GM11168 (cell line): Measurements from ENCODE around the gene ARHGAP40.

Experiments
- in situ Hi-C: fragments of 300-500 bp; cut with MboI; formaldehyde crosslinking; loops from one replicate; pipeline ENCODE4 v1.12.0; 2022; ENCODE audit warnings: low sequenced_read_pairs; ENCODE audit not compliant: unreplicated experiment

Gene ARHGAP40

DNA sequence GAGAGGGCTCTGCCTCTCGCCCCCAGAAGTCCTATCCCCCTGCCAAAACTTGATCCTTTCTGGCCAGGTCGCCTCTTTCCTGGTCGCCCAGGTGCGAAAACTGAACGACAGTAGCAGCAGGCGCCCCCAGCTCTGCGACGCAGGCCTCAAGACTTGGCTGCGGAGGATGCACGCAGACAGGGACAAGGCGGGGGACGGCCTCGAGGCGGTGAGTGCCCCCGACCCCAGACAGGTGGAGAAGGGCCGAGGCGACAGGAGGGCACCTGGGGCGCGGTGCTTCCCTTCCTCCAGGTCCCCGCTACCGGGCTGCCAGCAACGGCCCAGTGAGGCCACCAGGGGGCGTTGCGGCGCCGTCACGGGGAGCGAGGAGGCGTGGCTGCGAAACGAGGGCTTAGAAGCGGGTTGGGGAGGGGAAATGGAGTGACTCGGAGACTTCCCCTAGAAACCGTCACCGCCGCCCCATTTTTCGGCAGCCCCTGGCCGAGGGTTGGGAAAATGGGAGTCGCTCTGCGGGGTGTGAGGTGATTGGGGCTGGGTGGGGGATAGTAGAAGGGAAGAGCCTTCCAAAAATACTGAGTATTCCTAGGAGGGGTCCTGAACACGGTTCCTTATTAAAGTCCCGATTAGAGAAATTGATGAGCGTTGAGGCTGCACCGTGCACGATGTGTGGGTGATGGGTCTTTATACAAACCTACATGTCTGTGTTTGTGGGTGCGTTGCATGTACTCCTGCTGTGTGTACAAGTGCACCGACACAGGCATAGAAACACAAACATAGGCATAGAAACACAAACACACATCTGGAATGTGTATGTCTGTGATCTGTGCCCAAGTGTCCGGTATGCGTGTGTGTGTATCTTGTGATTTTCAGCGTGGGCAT is 44.6 kb downstream of the ARHGAP40 start:
- in situ Hi-C loops, result loop anchor here (10.0 kb wide), 1 partner anchor 109 kb away; no protein-coding TSS in a partner anchor

DNA sequence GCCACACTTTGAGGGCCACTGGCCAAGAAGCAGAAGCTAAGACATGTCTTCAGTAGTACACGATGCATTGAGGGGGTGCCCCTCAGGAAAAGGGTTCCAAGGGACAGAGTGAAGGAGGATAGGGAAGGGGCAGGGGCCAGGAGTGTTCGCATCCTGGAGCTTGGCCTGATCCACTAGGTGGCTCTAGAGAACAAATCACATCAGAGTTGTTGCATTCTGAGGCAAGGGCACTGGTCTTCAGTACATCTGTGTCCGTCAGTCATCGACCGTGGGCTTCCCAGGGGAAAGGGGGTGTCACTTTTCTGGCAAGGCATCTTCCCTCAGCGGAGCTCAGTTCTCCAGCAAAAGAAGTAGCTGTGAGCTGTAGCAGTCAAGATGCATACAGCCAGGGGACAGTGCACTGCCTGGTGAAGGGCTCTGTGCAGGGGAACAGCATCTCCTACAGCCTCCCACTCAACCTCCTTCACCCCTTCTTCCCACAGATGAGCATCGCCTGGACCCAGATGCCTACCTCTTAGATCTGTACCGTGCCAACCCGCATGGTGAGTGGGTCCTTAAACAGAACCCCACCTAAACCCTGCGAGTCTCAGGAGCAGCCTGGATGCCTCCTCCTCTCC is 47.8 kb downstream of the ARHGAP40 start:
- in situ Hi-C loops, result loop anchor here (10.0 kb wide), 1 partner anchor 105 kb away; no protein-coding TSS in a partner anchor

DNA sequence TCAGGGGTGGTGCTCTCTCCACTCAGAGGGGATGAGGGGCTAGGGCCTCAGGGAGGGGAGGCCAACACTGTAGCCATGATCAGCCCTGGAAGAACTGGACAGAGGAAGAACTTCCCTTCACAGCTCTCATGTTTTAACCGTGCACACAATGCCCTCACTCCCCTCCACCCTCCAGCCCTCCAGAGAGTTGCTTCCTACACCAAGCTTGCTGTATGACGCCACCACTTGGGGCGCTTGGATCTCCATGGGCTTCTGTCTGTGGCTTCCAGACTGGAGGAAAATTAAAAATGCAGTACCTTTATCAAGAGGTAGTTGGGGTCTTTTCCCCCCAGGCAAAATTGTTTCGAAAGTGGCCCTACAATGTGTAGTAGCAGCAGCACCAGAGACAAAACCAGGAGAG is 48.4 kb downstream of the ARHGAP40 start:
- in situ Hi-C loops, result loop anchor here (25.0 kb wide), 1 partner anchor 262 kb away; no protein-coding TSS in a partner anchor

DNA sequence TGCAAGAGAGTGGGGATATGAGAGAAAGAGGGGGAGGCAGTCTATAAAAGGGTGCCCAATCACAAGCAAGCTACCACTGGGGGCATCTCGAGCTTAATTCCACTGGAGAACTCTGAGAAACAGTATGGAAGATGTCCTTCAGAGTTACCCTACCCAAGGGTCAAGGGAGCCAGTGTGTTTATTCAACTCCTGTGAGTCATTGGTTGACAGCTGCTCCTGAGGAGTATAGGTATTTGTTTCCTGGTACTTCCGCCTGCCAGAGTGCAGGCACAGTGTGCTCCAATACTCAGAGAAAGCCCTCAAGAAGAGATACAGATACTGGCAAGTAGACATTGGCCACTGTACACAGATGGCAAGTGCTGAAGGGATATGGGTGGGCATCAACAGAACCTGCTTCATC is 49.5 kb downstream of the ARHGAP40 start:
- in situ Hi-C loops, result loop anchor here (25.0 kb wide), 1 partner anchor 261 kb away; no protein-coding TSS in a partner anchor

DNA sequence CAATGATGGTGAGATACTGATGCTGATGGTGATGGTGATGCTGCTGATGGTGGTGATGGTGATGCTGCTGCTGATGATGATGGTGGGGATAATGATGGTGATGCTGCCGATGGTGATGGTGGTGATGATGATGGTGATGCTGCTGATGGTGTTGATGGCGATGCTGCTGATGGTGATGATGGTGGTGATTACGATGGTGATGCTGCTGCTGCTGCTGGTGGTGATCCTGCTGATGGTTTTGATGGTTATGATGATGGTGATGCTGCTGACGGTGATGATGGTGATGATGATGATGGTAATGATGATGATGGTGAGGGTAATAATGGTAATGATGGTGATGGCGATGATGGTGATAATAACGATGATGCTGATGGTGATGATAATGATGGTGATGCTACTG is 50.0 kb downstream of the ARHGAP40 start:
- in situ Hi-C loops, result loop anchor here (25.0 kb wide), 1 partner anchor 261 kb away; no protein-coding TSS in a partner anchor

DNA sequence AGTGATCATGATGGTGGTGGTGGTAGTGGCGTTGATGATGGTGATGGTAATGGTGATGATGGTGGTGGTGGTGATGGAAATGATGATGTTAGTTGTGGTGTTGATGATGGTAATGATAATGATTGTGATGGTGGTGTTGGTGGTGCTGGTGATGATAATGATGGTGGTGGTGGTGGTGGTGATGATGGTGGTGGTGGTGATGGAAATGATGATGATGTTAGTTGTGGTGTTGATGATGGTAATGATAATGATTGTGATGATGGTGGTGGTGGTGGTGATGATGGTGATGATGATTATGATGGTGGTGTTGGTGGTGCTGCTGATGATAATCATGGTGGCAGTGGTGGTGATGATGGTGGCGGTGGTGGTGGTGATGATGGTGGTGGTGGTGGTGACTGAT is 51.4 kb downstream of the ARHGAP40 start:
- in situ Hi-C loops, result loop anchor here (25.0 kb wide), 1 partner anchor 259 kb away; no protein-coding TSS in a partner anchor

DNA sequence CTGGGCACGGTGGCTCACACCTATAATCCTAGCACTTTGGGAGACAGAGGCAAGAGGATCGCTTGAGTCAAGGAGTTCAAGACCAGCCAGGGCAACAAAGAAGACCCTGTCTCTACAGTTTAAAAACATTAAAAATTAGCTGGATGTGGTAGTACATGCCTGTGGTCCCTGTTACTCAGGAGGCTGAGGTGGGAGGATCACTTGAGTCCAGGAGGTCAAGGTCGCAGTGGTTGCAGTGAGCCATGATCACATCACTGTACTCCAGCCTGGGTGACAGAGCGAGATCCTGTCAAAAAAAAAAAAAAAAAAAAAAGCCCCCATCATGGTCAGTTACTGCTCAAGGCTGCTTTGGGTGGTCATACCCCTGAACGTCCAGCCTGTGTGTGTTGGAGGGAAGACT is 55.8 kb downstream of the ARHGAP40 start:
- in situ Hi-C loops, result loop anchor here (25.0 kb wide), 1 partner anchor 255 kb away; no protein-coding TSS in a partner anchor

DNA sequence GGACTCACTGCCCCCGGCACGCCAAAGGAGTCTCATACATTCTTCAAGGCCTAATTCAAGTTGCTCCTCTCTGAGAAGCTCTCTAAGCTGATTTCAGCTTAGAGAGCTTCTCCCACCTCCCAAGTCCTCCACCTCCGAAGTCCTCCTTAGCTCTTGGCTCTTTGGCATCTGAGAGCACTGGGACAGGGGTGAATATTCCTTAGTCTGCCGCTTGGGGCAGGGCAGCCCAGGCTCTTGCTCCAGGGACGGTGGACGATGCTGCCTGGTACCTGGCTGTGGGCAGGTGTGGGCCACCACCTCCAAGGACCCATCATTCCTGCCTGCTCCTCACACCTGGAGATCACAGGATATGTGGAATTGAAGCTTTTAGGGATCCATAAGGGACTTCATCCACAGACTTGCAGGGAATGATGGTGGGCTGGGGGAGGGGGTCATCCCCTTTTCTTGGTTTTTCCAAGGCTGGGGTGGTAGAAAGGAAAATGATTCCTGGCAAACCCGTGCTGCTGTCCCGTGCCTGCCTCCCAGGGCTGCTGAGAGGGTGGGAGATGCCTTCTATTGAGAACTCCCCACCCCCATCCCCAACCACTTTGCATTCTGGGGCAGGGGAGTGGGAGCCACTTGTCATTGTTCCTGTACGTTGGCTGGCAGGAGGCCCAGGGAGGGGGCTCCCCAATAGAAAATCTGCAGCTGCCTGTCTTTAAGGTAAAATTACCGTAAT is 57.4 kb downstream of the ARHGAP40 start:
- in situ Hi-C loops, result loop anchor here (25.0 kb wide), 1 partner anchor 253 kb away; no protein-coding TSS in a partner anchor

DNA sequence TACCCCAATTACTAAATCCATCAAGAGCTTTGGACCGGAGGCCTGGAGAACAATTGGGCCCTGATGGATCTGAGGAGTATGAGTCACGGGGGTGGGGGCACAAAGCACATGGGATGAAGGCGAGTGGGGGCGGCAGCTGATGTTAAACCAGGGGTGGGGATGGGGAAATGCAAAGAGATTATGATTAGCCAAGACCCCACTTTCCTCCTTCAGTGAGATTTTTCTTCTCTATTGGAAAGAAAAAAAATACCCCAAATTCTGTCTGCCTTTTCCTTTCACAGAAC is 57.9 kb downstream of the ARHGAP40 start:
- in situ Hi-C loops, result loop anchor here (25.0 kb wide), 1 partner anchor 253 kb away; no protein-coding TSS in a partner anchor

DNA sequence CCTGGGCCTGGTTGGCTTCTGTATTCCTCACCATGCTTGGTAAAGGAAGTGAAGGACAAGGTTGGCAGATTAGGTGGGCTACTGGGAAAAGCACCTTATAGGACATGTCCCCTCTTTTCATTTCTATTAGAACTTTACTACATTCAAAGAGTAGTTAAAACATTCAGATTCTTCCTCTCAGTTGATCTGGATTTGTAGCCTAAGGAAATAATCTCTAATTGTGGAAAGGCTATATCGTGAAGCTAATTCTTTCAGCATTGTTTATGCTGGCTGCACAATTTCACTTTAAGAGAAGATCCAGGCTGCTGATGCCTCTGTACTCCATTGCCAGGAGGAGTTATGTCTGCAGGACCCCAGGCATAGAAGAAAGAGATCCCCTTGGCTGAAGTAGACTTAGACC is 58.8 kb downstream of the ARHGAP40 start:
- in situ Hi-C loops, result loop anchor here (25.0 kb wide), 1 partner anchor 252 kb away; no protein-coding TSS in a partner anchor

DNA sequence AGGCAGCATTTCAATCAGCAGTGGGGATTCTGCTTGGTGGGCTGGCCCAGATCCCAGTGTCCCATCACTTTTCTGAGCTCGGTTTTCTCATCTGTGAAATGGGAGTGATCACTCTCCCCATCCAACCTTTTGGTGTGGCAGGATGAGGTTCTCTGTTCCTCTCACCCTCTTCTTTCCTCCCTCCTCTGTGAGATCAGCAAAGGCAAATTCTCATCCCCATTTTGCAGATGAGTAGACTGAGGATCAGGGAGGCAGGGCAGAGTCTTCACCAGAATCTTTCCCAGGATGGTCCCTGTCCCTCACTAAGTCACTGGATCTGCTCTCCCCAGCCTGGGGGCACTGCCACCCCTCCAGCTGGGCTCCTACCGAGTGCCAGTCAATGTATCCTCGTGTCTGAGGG is 62.1 kb downstream of the ARHGAP40 start:
- in situ Hi-C loops, result loop anchor here (25.0 kb wide), 1 partner anchor 249 kb away; no protein-coding TSS in a partner anchor

DNA sequence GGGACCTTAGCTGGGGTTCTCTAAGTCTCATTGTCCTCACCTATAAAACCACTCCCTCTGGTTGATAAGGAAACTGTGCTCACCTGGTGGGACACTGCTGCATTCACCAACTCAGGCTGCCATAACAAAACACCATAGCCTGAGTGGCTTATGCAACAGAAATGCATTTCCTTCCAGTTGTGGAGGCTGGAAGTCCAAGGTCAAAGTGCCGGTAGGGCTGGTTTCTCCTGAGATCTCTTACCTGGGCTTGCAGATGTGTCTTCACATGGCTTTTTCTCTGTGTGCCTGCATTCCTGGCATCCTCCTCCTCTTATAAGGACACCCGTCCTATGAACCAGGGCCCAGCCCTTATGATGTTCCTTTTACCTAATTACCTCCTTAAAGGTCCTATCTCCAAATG is 62.7 kb downstream of the ARHGAP40 start:
- in situ Hi-C loops, result loop anchor here (25.0 kb wide), 1 partner anchor 248 kb away; no protein-coding TSS in a partner anchor

DNA sequence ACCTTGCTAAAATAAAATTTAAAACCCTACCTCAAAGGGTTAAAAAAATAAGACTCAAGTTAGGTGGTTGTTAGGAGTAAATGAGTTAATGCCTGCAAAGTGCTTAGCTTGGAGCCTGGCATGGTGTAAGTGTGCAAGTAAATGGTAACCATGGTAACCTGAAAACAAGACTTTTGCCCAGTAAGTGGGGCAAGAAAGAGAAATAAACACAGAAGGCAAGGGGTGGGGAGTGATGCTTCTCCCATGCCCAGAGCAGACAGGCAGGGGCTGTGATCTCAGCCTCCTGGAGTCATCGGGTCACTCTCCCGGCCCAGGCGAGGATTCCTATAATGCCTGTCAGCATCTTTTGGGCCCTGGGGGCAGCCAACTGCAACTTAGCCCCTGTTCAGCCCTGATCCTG is 63.5 kb downstream of the ARHGAP40 start:
- in situ Hi-C loops, result loop anchor here (25.0 kb wide), 1 partner anchor 247 kb away; no protein-coding TSS in a partner anchor

DNA sequence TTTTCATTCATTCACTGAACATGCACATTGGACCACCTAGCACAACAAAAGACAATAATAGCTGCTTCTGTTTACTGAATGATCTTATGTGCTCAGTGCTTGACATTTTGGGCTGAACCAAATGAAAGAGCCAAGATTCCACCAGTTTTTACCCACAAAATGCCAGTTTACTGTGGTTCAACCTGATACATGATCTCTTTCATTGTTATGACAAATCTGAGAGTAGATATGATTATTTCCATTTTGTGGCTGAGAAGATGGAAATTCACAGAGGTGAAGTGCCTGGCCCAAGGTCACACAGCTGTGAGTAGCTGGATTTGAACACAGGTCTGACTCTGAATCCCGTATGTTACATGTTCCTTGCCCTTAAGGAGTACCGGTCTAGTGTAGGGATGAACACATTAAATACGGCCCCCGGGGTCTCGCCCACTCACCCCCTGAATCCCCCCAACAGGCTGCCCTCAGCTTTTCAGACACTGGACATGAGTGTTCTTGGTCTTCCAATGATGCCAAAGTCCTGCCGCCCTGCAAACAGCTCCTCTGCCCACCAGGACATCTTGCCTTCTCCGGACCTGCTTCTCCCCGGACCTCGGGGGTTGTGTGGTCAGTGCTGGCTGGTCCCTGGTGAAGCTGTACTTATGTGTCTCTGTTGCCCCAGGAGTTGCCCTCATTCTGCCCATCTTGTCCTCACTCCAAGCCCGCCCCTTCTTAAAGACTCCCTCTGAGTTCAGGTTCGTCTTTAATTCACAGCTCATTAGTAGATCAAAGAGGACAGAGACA is 64.1 kb downstream of the ARHGAP40 start:
- in situ Hi-C loops, result loop anchor here (25.0 kb wide), 1 partner anchor 247 kb away; no protein-coding TSS in a partner anchor

DNA sequence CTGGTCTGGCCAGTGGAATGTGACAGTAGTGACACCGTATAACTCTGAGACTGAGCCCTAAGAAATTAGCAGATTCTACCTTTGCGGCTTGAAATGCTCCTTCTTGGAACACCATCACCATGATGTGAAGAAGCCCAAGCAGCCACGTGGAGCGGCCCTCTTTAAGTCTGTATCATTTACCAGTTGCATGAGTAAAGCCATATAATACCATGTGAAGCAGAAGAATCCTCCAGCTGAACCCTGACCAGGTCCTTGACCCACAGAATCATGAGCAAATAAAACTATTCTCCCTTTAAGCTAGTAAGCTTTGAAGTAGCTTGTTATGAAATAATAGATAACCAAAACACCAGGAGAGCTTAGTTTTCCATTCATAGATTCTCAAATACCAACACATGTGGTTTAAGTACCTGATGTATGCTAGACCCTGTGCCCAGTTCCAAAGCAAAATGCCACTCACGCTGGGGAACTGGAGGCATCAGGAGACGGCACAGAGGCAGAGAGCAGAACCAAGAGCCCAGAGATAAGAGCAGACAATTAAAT is 65.9 kb downstream of the ARHGAP40 start:
- in situ Hi-C loops, result loop anchor here (25.0 kb wide), 1 partner anchor 245 kb away; no protein-coding TSS in a partner anchor

DNA sequence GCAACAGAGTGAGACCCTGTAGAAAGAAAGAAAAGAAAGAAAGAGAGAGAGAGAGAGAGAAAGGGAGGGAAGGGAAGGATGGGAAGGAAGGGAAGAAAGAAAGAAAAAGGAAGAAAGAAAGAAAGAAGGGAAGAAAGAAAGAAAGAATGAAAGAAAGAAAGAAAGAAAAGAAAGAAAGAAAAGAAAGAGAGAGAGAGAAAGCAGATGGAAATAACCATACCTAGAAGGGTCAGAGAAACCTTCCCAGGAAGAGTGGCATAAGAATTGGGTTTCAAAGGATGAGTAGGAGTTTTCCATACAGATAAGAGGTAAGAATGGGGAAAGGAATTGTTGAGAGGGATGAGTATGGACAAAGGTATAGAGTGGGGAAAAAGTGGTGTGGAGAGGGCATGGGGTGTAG is 68.1 kb downstream of the ARHGAP40 start:
- in situ Hi-C loops, result loop anchor here (25.0 kb wide), 1 partner anchor 243 kb away; no protein-coding TSS in a partner anchor

DNA sequence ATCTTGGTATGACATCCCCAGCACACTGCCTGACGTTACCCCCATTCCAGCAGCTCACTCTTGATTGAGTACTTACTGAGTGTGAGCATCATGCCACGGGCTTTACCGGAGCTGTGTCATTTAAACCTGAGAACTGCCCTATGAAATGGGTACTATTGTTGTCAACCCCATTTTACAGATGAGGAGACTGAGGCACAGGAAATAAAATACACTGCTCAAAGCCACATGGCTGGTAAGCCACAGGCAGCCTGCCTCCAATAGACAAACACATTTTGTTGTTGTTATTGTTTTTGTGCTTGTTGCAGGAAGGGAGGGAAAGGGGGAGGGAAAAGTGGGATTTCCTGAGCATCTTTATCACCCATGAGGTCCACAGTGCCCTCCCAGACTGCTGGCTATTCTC is 69.2 kb downstream of the ARHGAP40 start:
- in situ Hi-C loops, result loop anchor here (25.0 kb wide), 1 partner anchor 242 kb away; no protein-coding TSS in a partner anchor

DNA sequence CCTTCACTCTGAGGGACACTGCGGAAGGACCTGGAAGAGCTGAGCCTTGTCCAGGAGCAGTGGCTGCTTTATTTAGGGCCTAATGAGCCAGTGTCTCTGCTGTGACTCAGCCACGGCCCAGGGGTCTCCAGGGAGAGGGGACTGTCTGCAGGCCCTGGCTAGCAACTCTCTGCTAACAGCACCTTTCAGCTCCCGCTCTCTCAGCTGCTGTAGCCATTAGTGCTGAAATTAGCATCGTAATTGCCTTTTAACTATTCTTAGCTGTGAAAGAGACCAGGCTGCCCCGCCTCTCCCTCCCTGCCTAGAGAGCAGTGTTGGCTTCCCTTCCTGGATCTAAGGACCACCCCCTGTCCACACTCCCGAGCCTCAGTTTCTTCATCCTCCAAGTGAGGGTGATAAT is 69.6 kb downstream of the ARHGAP40 start:
- in situ Hi-C loops, result loop anchor here (25.0 kb wide), 1 partner anchor 241 kb away; no protein-coding TSS in a partner anchor
